ENCODE data around the gene HMGB3.

GRCh38 chrX:150966742-150967141 is 16.4 kb upstream of the HMGB3 start:
- TF ChIP-seq CTCF (IDR thresholded peaks at IDR 0.05) (no peak), EZH2 (IDR thresholded peaks at IDR 0.05; ENCODE audit: borderline replicate concordance, insufficient read depth, low read depth, low read length, poor library complexity, severe bottlenecking) (no peak)
